DMS79 (cell line): ENCODE data around the gene MYL12B.
"Not testable (repeated sequence)": the region's sequence is repeated elsewhere in the genome, so short reads cannot be mapped to it uniquely, and the experiment has no call there.

ENCODE experiments used
- DNase-seq: peaks from one replicate; lab custom pipeline; 2025; lab: John Stamatoyannopoulos, UW

MYL12B gene

DNA sequence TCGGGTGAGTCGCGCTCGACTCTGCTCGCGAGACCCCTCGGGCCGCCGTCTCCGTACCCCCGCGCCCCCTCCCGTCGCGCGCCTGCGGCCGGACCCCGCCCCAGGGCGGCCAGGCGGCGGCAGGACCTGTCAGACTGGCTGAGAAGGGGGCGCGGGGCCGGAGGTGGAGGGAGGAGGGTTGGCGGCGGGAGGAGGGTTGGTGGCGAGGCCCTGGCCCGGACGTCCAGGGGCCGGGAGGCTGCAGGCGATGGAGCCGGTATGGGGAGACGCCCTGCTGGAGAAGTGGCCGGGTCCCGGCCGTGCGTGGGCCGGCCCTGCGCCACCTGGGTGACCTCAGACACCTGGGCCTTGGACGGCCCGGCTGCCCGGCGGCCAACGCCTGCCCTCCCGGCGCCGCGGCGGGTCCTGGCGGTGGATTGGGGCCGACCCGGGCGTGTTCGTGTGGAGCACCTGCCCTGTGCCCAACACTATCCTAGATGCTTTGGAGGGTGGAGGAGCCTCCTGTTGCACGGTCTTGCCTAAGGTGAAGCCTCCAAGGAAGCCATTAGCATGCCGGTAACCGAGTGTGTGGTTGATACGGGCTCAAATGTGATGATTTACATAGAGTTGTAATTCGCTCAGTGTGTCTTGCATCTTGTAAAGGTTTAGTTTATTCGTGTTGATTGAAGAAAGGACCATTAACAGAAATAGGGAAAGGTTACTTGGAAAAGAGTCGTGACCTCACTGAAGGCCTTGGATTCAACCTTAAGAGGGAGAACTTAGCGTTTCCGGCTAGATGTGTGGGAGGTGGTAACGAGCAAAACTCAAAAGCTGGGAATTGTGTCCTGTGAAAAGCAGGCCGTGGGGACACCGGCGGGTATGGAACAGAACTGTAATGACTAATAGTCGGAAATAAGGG is 550 bp downstream of the MYL12B start:
- no peak for DNase-seq

DNA sequence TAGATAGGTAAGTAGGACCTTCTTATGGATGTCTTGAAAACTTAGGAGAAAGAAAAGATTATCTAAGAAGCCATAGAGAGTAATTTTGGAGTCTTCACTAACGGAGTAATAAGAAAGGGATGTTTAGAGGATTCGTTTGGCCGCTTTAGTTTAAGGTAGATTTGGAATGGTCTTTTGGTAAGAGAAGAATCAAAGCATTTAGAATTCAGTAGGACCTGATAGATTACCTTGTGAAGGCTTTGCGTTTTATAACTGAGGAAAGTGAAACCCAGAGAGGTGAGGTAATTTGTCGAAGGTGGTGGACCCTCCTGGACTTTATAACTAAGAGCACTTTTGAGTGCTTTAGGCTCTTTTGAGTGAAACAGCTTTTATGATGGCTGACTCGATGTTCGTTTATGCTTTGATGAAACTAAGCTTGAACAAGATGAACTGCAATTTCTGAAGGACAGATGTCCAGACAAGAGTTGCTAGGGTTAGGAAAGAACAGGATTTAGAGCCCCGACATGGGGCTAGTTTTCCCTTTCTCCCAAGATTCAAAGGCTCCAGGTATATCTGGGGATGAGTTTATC is 1.3 kb downstream of the MYL12B start:
- no peak for DNase-seq

DNA sequence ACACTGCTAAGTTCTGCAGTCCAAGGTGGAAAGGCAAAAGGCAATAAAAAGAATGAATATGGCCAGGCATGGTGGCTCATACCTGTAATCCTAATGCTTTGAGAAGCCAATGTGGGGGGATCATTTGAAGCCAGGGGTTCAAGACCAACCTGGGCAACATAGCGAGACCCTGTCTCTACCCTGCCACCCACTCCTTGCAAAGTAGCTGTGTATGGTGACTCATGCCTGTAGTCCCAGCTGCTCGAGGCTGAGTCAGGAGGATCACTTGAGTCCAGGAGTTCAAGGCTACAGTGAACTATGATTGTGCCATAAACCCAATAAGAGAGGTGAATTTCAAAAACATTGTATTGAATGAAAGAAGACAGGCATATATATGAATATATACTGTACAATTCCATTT is 2.4 kb downstream of the MYL12B start:
- no peak for DNase-seq

DNA sequence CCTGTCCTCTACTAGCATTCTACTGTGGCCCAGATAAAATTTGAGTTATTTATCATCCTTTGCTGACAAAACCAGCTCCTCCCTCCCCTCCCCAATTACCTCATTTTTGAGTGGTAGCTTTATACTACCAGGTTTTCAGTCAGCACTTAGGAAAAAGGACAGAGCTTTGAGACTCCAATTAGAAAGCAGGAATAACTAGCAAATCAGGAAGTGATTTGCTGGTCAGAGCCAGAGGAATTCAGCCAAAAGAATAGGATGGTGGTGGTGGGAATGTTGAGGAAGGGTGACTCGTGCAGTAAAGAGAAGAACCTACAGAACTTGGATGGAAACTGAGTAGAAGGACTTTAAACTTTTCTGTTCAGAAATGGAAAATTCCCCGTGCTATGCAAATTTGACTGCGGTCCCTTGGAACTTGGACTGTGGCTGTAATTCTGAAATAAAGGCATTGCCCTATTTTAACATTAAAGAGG is 3.7 kb downstream of the MYL12B start:
- DNase-seq, result no peak

DNA sequence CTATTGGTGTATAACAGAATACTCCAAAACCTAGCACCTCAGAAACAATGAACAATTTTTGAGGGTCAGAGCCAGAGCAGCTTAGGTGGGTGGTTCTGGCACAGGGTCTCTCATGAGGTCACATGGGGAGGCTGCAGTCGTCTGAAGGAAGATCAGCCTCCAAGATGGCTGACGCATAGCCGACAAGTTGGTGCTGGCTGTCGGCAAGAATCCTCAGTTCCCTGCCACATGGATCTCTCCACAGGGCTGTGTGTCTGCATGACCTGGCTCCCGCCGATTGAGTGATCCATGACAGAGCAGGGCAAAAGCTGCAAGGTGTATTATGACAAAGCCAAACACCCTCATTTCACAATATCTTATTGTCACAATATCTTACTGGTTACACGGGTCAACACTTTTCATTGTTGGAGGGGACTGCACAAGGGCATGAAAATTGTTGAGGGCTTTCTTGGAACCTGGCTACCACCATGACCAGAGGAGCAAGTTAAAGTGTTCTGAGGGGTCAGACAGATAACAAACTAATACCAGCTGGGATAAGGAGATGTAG is 4.2 kb downstream of the MYL12B start:
- no peak for DNase-seq

- DNase-seq, result no peak
Observed at GRCh38 chr18:3268306-3268705, 6.4 kb downstream of the MYL12B start.

GRCh38 chr18:3269241-3269913 is 7.4 kb downstream of the MYL12B start:
- DNase-seq, result no peak

DNA sequence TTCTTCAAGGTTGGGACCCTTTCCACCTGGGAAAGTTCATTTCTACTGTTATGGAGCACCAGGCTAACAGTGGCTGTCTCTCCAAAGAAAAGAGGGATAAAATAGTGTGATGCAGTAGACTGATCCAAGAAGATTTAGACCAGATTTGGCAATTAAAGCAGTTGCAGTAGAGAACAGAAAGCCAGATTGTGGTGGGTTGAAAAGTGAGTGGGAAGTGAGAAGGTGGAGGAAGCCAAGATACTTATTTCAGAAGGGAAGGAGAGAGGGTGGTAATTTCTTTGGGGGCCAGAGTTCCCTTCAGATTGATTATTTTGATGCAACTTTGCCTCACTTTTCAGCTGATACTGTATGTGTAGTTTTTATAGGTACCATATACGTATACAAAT is 8.0 kb downstream of the MYL12B start:
- DNase-seq, result no peak

GRCh38 chr18:3273042-3273441 is 11.1 kb downstream of the MYL12B start:
- DNase-seq, result no peak

DNA sequence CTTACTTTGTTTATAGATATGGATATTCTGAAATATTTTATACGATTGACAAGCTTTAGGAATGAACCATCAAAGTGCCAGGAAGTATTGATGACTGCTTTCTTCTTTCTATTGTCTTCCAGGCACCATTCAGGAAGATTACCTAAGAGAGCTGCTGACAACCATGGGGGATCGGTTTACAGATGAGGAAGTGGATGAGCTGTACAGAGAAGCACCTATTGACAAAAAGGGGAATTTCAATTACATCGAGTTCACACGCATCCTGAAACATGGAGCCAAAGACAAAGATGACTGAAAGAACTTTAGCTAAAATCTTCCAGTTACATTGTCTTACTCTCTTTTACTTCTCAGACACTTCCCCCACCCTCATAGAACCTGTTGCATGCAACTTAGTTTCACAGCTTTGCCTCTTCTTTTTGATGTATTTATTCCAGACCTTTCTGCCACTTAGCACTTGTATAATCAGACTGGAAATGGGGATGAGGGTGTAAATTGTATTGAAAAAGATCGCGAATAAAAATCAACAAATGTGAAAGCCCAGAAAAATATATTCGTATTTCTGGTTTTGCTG is 15.8 kb downstream of the MYL12B start:
- not testable (repeated sequence) for DNase-seq

DNA sequence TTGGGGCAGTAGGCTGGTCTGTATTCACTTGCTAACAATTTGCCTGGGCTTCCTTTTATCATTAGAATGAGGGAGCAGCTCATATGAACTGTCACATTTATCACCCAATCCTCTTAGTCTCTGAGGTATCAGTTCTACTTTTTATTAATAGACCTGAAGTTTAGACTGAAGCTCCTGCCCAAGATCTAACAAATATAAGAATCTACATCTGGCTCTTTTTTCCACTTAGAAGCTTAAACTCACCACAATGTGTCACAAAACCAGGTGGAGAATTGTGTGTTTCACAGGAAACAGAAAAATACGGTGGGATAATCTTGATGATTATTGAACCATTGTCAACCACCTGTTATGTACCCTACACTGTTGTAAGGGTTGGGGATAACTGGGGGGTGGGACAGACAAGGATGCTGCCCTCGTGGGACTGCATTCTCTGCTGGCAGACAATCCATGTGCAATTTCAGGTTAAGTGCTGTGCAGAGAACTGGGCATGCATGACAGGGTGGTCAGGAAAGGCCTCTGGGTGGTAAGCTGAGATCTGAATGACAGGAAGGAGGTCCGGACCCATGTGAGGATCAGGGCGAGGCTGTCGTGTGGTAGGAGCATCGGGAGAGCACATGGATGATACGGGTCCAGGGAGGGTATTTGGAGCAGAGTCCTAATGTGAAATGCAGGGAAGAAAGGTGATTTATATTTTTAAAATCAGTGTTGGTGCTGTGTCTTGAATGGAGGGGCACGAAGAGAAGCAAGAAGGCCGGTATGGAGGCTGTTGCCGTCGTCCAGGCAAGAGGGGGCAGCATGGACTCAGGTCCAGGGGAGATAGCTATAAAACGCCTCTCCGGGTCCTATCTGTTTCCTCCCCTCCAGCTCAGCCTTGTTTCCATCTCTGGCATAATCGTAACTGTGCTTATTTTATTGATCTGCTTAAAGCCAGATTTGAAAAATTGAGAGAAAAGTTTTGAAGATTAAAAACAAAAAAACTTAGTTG is 17.6 kb downstream of the MYL12B start:
- no peak for DNase-seq

- no peak for DNase-seq
Observed at GRCh38 chr18:3281456-3282400, 19.8 kb downstream of the MYL12B start.

DNA sequence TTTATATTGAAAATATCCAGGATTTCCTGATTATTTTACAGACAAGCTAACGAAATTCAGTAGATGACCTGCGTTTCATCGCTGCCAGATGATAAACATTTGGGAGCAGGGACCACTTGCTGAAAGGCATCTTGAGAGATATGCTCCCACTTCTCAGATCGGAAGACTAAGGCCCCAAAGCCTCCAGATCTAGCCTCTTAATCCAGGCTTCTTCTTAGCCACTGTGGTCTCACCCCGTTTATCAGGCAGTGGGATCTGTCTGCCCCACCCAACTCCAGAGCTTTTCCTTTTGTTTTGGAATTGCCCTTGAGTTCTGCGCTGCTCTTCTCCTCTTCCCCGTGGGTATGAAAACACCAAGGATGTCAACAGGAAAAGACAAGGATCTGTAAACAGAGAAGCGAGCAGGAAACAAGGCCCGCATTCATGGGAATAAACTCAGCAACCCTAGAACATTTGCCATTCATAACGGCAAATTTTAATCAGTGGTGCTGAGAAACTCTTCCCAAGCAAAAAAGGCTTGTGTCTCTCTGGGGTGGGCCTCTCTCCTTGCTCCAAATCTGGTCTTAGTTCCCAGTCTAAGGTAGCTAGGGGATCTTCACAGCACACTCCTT is 21.4 kb downstream of the MYL12B start:
- no peak for DNase-seq

GRCh38 chr18:3283908-3284307 is 22.0 kb downstream of the MYL12B start:
- DNase-seq, result no peak

- no peak for DNase-seq
Observed at GRCh38 chr18:3284501-3284900, 22.6 kb downstream of the MYL12B start.

- no peak for DNase-seq
Observed at GRCh38 chr18:3286159-3286558, 24.2 kb downstream of the MYL12B start.

- DNase-seq, result no peak
Observed at GRCh38 chr18:3293196-3293951, 31.4 kb downstream of the MYL12B start.

DNA sequence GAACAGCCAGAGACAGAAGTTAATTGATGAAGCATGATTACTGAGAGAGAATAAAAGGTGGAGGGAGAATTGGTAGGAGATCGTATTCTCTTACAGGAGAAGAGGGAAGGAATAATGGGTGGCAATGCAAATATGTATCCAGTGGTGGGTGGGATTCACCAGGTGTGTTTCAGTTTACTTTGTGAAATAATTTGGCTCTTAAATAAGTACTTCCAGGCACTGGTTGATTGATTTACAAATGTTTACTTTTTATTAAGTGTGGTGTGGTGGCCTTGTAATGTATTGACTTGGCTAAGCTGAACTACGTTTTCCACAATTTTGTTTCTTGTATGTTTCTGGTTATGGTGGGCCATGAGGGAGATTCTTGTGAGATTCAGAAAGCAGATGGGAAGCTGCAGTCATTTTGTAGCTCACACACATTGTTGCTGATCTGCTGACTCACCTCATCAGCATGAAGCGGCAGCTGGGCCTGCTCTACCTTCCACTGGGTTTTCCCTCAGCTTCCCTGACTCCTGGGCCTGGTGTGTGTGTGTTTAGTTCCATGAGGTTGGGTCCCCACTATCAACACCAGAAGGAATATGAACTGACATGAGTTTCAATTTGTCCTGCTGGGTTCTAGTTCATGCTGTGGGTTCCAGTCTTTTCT is 32.6 kb downstream of the MYL12B start:
- peak; percentile 22 for DNase-seq
